GM19193 (cell line): ENCODE data around the gene PCDHGC3.

ENCODE experiments used
- POLR2A ChIP-seq: IDR thresholded peaks from 4 replicates; pipeline ENCODE4 v1.6.1; 2011; ENCODE audit not compliant: insufficient read depth, insufficient read length; ENCODE audit errors: extremely low read depth

Gene PCDHGC3

DNA sequence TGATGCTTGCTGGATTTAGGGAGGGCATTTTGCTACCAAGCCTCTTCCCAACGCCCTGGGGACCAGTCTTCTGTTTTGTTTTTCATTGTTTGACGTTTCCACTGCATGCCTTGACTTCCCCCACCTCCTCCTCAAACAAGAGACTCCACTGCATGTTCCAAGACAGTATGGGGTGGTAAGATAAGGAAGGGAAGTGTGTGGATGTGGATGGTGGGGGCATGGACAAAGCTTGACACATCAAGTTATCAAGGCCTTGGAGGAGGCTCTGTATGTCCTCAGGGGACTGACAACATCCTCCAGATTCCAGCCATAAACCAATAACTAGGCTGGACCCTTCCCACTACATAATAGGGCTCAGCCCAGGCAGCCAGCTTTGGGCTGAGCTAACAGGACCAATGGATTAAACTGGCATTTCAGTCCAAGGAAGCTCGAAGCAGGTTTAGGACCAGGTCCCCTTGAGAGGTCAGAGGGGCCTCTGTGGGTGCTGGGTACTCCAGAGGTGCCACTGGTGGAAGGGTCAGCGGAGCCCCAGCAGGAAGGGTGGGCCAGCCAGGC, 36.1 kb downstream of the PCDHGC3 start:
- TF ChIP-seq POLR2A: no peak

DNA sequence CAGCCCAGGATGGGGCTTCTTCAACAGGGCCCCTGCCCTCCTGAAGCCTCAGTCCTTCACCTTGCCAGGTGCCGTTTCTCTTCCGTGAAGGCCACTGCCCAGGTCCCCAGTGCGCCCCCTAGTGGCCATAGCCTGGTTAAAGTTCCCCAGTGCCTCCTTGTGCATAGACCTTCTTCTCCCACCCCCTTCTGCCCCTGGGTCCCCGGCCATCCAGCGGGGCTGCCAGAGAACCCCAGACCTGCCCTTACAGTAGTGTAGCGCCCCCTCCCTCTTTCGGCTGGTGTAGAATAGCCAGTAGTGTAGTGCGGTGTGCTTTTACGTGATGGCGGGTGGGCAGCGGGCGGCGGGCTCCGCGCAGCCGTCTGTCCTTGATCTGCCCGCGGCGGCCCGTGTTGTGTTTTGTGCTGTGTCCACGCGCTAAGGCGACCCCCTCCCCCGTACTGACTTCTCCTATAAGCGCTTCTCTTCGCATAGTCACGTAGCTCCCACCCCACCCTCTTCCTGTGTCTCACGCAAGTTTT, 36.7 kb downstream of the PCDHGC3 start:
- TF ChIP-seq POLR2A: no peak

DNA sequence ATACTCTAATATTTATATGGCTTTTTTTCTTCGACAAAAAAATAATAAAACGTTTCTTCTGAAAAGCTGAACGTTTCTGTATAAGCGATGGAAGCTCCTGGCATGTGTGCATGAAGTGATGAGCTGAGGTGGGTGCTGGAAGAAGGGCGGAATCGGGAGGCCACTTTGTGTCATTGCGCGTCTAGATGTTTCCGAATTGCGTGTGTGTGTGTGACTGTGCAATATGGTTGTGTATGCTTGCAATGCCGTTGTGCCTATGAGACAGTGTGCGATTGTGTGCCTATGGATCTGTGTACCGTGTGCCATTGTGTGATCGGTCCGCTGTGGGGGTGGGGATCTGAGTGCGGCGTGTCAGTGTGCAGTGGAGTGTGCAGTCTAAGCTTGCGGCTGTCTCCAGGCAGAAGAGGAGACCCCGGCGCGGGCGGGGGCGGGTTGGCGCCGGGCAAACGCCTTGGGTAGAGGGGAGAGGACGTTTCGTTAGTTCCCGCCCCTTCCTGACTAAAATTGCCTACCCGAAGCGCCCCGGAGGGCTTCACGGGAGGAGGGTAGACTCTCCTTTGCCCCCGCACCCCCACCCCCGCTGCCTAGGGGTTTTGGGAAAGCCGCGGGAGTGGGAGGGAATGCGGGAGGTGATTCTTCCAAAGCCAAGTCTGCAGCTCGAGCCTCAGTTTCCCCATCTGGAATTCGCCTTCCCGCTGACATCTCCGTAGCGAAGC, 37.3 kb downstream of the PCDHGC3 start:
- TF ChIP-seq POLR2A: no peak

DNA sequence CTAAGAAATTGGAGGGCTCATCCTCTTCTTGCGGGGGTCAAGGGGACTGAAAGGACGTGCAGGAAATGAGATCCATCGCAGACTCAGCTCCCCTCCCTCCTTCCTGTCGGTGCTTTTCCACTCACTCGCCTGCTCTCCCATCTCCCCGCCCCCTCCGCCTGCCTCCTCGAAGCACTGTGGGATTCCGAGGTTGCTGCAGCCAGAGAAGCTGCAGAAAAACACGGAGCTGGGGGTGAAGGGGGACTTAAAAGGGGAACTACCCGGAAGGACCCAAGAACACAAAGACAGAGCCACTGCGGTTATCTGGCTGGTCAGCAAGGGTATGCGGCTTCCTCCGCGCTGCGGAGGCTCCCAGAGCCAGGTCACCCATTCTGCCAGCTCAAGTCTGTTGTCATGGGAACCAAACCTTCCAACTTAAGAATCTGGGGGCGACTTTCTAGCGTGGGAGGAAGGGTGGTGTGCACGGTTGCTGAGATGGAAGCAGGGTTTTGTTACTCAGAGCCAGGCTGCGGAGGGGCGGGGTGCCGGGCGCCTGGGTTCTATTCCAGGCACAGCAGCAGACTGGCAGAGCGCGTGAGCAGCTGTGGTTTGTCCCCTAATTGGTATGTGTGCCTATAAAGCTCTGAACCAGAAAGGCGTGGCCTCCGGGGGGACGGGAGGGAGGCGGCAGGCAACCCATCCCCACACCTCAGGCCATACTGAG, 38.0 kb downstream of the PCDHGC3 start:
- no peak for TF ChIP-seq POLR2A

DNA sequence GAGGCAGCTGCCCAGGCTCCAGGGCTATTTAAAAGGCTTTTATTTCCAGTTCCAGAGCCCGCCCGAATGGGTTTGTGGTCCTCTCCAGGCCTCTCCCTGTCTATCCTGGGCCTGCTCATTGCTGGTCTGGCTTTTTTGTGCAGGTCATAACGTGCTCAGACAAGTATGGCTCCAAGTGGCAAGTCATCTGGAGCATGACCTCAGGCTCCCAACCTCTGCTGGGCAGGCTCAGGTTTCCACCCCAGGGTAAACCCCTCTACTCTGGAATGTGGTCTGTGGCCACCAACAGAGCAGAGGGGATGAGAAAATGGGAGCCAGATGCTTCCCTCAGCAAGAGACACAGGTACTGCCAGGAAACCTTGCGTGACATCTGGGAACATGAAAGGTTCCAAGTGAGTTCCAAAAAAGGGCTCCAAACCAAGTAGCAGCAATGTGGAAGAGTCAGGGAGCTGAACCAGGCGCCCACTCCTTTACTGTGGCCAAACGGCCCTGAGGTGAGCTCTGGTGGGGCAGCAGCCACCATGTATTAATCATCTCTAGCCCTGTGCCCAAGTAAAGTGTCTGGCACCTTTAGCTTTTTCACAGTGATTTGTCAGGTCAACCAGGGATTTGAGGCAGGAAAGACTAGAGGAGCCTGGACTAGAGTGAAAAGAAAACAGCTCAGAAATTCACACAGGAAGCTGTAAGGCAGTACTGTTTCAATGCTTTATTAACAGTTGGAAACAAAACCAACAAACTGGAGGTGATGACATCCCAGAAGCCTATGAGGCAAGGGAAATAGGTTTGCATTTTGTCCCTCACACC, 38.8 kb downstream of the PCDHGC3 start:
- TF ChIP-seq POLR2A: no peak

DNA sequence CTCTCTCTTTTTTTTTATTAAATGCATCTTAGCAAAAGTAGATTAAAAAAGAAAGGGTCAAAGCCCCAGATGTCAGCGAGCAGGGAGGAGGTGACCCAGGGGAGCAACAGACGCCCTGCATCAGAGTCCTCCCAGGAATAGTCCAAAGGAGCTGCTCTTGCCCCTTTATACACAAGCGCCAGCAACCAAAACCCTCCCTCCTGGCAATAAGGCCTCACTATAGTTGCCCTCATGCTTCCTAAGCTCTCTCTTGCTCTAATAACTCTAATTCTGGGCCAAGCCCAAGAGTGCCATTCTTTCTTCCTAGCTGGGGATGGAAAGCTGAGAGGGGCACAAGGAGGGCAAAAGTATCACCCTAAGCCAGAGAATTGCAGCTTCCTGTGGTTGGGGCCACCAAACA, 39.4 kb downstream of the PCDHGC3 start:
- no peak for TF ChIP-seq POLR2A

DNA sequence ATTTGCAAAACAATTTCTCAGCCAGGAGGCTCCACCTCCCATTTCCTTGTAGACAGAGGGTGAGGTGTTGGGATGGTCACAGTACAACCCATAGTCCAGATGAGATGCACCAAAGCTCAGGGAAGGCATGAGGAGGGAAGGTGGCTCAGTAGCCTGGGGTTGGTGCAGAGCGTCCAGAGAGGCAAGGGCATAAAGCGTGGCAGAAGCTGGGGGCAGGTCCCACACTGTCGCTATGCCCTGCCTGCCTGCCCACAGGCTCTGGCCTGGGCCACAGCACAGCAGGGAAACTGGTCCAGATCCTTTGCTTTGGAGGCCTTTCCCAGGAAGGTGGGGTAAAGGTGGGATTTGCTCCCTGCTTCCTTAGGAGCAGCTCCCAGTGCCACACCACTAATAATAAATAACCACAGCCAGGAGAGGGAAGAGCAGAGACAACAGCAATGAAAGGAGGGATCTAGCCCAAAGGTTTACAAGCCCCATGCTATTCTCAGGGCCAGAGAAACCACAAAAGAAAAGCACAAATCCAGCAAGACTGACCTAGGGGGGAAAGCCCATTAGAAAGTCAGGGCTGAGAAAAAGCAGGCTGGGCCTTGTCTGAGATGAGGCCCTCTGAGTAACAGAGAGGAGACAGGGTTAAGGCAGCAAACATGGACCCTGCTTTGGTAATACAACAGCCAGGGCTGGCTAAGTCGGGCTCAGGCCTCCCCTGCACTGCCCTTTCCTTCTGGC, 40.3 kb downstream of the PCDHGC3 start:
- no peak for TF ChIP-seq POLR2A

DNA sequence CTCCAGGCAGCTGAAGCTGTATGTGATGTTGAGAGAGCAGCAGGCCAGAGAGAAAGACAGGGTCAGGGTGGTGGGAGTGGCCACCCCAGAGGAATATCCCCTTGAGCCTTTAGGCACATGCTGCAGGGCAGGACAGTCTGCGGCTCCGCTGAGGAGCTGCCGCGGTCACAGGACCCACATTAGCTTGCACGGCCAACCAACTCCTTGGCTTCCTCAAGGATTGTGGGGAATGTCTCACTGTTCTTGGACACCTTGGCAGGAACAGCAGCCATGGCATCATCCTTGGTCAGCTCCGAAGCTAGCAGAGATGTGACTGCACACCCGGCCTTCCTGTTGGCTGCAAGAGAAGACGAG, 40.9 kb downstream of the PCDHGC3 start:
- no peak for TF ChIP-seq POLR2A

DNA sequence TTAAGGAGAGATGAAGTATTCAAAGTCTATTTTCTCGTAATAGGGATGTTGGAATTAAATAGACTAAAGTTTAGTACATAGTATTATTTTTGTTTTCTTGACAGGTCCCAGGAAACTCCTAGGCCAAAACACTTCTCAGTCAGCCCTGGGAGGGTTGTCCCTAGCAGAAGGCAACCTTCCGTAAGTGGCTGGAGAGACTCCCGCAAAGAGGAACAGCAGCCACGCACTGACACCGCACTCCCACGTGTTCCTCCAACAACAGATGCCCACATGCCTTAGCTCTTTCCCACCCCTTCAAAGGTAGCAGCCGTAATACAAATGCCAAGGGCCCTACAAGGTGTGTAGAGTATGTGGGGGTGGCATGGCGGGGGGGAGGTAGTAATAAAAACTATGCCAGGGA, 41.5 kb downstream of the PCDHGC3 start:
- no peak for TF ChIP-seq POLR2A

DNA sequence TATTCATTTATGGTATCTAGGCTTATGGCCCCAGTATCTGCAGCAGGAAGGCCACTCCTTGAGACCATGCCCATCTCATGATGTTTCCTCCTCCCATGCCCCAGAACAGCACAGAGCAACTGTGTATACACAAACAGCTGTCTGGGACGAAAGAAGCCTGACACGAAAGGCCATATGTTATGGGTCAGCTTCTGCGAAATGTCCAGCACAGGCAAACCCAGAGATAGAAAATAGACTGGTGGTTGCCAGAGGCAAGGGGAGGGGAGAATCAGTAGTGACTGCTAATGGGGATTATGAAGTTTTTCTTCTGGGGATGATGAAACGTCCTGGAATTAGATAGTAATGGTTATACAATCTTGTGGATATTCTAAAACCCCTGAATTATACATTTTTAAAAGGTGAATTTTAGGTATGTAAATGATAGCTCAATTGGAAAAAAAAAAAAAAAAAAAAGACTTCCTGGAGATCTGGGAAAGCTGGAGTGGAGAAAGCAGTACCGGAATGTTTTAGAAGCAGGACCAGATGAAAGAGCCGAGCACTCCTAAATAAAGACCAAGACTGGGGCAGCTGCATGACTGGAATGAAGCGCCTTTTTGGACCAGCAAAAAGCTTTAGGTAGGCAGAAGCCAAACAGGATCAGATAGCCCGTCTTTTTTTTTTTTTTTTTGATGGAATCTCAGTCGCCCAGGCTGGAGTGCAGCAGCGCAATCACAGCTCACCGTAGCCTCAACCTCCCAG, 42.3 kb downstream of the PCDHGC3 start:
- TF ChIP-seq POLR2A: no peak

DNA sequence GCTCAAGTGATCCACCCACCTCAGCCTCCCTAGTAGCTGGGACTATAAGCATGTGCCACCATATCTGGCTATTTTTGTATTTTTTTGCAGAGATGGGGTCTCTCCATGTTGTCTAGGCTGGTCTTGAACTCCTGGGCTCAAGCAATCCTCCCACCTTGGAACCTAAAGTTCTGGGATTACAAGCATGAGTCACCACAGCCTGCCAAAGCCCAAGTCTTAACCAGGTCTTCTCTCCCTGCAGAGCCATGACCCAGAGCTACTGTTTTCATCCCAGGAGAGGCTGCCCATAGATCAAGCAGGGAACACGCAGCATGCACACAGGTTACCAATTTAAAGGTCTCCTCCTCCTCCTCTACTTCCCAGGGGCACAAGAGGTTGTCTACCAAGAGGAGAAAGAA, 42.9 kb downstream of the PCDHGC3 start:
- TF ChIP-seq POLR2A: no peak

DNA sequence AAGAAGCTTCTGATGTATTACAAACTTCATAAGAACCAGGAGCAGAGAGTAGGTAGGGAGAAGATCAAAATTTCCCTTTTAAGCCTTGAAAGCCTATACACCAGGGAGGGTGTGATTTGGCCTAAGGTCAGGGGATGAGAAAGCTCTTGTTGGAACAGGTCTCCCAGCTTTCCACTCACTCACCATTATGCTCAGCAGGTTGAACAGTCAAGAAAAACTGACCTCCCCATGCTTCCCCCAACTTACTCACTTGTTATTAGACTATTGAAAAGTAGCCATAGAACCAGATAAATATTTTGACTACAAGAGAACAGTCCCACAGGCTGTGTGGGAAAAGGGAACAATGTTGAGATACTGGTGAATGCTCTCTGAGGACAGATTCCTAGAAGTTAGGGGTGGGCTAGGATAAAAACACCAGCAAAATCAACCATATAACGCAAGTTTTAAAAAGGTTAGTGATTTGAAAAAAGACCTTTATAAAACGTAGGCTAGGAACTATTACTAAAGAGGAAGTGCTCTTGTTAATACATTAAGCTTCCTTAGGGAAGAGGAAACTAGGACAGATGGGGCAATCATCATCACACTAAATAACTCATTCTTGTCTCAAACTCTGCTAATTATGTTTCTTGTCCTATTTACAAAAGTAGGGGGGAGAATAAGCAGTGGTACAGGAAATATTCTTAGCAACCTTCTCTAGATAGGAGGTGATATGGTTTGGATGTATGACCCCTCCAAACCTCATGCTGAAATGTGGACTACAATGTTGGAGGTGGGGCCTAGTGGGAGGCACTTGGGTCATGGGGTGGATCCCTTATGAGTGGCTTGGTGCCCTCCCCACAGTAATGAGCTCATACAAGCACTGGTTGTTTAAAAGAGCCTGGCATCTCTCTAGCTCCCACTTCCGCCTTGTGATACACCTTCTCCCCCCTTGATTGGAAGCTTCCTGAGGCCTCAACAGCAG, 44.1 kb downstream of the PCDHGC3 start:
- TF ChIP-seq POLR2A: no peak
